C4-2B (cell line): ENCODE data around the gene TPPP3.

Experiments
- ZFX ChIP-seq: fragments of 450-650 bp; IDR thresholded peaks from 2 replicates; pipeline ENCODE4 v1.6.1; 2017
- TF ChIP-seq, protein P1 (sequence below): fragments of 450-650 bp; conservative IDR thresholded peaks from 2 replicates; pipeline ENCODE4 v1.5.1; 2017; ENCODE audit warnings: mild to moderate bottlenecking

DNA sequence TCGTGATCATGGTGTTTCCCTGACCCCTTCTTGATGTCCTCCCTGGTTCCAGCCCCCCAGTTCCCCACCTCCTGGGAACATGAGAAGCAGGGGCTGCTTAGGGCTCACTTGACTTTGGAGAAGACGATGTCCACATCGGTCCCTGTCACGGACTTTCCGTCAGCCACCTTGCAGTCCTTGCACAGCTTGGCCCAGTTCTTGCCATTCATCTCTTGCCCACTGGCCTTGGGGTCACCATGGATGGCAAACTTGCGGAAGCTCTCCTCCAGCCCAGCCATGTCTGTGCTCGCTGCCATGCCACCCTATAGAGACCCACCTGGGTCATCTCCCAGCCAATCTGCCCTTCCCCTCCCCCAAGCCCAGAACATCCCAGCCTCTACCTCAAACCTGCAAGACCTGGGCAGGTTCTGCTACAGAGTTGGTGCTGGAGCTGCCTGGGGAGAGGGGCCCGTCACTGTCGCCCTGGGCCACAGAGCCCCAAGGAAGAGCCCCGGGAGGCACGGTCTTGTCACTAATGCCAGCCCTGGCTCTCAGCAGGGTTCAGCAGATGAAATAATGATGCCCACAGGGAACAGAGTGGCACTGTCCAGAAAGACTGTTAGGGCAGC is 2.4 kb downstream of the TPPP3 start:
- TF ChIP-seq, protein P1, sequence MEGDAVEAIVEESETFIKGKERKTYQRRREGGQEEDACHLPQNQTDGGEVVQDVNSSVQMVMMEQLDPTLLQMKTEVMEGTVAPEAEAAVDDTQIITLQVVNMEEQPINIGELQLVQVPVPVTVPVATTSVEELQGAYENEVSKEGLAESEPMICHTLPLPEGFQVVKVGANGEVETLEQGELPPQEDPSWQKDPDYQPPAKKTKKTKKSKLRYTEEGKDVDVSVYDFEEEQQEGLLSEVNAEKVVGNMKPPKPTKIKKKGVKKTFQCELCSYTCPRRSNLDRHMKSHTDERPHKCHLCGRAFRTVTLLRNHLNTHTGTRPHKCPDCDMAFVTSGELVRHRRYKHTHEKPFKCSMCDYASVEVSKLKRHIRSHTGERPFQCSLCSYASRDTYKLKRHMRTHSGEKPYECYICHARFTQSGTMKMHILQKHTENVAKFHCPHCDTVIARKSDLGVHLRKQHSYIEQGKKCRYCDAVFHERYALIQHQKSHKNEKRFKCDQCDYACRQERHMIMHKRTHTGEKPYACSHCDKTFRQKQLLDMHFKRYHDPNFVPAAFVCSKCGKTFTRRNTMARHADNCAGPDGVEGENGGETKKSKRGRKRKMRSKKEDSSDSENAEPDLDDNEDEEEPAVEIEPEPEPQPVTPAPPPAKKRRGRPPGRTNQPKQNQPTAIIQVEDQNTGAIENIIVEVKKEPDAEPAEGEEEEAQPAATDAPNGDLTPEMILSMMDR: no peak
- no peak for TF ChIP-seq ZFX
